GM23248 (cell line): ENCODE data around the gene LPP.

Experiments used
- EZH2 ChIP-seq: fragments of 200-600 bp; sonication (generic); IDR thresholded peaks from 2 replicates; pipeline ENCODE4 v1.6.1; 2018; ENCODE audit warnings: antibody characterized with exemption, mild to moderate bottlenecking; ENCODE audit not compliant: insufficient read depth, poor library complexity, severe bottlenecking
- EZH2phosphoT487 ChIP-seq: fragments of 200-600 bp; sonication (generic); IDR thresholded peaks from 2 replicates; pipeline ENCODE4 v1.6.1; 2018; ENCODE audit warnings: antibody characterized with exemption, moderate library complexity, mild to moderate bottlenecking, low read depth; ENCODE audit not compliant: insufficient read depth

DNA sequence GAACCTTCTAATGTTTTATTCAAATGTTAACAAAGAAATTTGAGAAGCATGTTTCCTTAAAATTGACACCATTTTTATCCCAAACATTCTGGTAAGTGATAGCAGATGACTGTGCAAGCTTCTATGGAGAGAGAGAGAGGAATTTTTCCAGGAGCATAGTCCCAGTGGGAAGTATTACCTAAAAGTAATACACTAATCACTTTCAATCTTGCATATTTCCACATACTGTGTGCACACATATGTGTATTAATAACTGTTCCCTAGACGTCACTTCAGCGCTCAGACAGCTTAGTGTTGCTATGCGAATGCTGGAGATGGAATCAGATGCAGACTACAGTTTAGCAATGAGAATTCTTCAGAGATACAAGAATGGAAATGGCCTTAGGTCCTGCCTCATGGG lies 593.5 kb downstream of the LPP start:
- TF ChIP-seq EZH2phosphoT487 (no peak), EZH2 (no peak)
